Epidermal melanocyte (primary cell): ENCODE measurements around the gene ERBB4.

Experiments used
- DNase-seq: peaks from one replicate; pipeline ENCODE4 v3.0.0; 2011; ENCODE audit warnings: low spot score; ENCODE audit not compliant: insufficient read length

The ERBB4 gene

GRCh38 chr2:212088353-212088752 is 450.2 kb downstream of the ERBB4 start:
- DNase-seq: no peak

DNA sequence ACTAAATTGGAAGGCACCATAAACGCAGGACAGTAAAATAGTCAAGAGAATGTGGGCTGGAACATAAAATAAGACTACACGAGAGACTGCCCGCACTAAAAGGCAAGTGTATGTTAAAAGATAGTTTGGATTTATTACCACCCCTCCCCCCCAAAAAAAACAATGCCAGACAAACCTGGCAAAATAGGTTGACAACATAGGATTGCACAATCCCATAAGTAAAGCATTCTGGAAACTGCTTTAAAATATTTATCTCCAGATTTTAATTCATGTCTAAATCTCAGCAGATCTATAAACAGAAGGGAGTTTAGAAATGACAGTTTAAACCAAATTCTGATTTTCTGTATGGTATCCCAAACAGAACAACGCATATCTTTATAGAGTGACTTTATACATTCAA is 455.1 kb downstream of the ERBB4 start:
- DNase-seq: no peak

DNA sequence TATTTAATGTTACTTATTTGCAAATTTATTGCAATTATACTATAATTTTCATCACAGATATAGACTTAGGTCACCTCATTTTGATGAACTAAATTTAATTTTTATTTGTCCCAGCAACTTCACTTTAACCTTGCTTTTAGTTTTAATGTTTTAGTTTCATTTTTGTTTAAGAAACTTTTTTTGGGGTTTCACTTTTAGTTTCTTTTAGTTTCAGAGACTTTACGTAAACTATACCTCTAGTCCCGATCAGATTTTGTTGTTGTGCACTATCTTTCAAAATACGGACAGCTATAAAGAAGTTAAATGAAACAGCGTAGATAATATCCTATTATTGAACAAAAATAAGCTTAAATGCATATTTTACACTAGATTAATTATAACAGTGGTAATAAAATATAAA is 460.5 kb downstream of the ERBB4 start:
- no peak for DNase-seq

GRCh38 chr2:212076456-212076855 is 462.1 kb downstream of the ERBB4 start:
- no peak for DNase-seq

- DNase-seq: no peak
Measured at GRCh38 chr2:212073360-212073759, 465.2 kb downstream of the ERBB4 start.

DNA sequence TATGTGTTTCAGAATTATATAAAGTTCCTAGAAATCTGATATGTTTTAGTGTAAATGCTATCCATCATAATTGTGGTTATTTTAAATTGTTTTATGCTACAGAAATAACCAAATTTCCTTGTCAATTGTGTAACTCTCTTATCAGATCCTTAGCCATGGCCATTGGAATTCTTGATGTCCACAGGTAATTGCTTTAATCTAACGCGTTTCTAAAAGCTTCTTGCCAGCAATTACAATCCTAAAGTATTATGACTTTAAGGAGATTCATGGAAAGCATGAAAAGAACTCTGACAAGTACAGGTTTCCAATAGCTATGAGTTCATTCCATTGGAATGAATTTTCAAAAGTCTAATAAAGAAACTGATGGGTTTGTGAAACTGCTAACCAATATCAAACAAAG is 472.1 kb downstream of the ERBB4 start:
- no peak for DNase-seq

- no peak for DNase-seq
Measured at GRCh38 chr2:212064318-212064717, 474.3 kb downstream of the ERBB4 start.

DNA sequence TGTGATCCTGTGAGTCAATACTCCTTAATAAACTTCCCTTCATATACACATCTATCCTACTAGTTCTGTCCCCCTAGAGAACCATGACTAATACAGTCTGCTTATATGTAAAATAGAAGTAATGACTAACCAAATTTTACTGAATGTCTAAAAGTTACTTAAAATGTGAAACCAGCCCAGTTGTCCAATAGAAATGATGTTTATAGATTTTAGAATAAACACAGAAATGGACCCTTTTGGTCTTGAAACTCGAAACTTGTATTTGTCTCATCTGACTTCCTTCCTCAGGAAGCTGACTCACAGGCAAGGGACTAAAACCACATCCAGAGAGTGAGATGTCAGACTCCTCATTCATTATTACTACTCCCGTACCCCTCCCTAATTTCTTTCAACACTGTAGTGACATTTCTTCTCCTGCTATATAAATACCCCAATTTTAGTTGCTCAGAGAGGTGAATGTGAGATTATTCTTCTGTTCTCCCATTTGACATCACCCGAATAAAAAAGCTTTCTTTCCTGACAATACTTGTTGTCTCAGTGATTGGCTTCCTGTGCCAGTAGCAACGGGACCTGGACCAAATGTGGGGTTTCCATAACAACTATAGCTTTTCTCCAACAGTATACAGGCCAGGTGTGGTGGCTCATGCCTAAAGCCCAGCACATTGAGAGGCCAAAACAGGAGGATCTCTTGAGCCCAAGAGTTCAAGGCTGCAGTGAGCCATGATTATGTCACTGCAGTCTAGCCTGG is 486.0 kb downstream of the ERBB4 start:
- DNase-seq: no peak

GRCh38 chr2:212050871-212051270 is 487.7 kb downstream of the ERBB4 start:
- no peak for DNase-seq

DNA sequence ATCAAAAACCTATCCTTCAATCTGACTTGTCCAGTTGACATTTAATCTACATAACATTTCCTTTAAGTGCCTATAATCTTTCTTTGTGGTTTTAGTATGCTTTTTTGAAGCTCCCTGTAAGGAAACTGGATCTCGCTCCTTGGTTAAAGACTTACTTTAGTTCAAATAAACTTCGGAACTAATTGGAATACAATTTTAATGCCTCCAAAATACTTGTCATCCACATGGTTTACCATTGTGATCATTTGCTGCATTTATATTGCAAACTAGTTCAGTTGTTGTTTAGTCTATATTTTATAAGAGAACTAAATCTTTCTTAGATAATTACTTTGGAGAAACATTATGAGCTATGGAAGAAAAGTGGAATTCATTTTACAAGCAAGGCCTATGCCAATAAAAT is 496.0 kb downstream of the ERBB4 start:
- no peak for DNase-seq

DNA sequence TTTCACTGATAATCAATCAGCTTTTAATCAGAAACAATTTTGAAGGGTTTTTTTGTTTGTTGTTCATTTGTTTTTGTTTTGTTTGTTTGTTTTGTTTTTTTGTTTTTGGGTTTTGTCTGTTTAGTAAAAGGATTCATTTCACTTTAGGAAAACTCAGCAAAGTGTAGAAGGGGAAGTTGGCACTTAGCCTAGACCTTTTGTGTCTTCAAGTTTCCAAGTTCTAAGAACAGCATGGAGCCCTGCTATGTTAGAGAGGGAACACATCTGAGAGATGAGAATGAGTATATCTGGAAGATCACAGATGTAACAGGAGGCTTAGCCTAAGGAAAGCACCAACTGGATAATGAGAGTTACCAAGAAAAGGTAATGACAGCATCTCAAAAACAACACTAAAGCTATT is 501.5 kb downstream of the ERBB4 start:
- no peak for DNase-seq

GRCh38 chr2:212034841-212035585 is 503.6 kb downstream of the ERBB4 start:
- DNase-seq: no peak

GRCh38 chr2:212033888-212034287 is 504.7 kb downstream of the ERBB4 start:
- DNase-seq: no peak

GRCh38 chr2:212032536-212033219 is 505.9 kb downstream of the ERBB4 start:
- no peak for DNase-seq

GRCh38 chr2:212032032-212032431 is 506.6 kb downstream of the ERBB4 start:
- DNase-seq: no peak

GRCh38 chr2:212030709-212031108 is 507.9 kb downstream of the ERBB4 start:
- DNase-seq: no peak

DNA sequence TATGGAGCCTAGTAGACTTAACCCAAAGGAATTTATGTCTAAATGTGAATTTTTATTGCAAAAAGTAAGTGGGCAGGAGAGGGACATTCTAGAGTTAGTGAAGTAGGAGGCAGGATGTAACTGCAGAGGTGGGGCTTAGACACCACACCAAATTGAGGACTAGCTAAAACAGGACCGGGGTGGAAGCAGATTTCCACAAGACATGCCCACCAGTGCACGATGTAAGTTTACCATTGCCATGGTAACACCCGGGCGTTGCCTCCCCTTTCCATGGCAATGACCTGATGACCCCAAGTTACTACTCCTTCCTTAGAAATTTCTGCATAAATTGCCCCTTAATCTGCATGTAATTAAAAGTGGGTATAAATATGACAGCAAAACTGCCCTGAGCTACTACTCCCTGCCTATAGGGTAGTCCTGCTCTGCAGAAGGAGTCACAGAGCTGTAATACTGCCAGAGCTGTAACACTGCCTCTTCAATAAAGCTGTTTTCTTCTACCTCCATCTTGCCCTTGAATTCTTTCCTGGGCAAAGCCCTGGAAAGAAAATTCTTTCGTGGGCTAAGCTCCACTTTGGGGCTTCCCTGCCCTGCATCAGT is 509.7 kb downstream of the ERBB4 start:
- DNase-seq: no peak

GRCh38 chr2:212027681-212028628 is 510.6 kb downstream of the ERBB4 start:
- DNase-seq: no peak

DNA sequence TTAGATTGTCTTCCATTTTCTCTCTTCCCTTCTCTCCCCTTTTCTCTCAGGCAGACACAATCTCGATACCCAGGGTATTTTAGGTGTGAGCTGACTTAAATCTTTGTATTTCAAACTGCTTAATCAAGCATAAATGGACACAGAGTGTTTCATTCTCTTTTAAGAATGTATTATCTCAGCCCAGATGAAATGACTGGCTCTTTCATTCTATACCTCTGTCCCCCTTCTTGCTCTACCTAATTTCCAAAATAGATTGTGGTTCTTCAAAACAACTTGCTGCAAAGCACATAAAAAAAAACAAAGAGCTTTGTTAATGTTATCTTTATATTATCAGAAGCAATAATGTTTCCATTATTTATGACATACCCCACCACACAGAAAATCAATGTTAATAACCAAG is 514.6 kb downstream of the ERBB4 start:
- no peak for DNase-seq

DNA sequence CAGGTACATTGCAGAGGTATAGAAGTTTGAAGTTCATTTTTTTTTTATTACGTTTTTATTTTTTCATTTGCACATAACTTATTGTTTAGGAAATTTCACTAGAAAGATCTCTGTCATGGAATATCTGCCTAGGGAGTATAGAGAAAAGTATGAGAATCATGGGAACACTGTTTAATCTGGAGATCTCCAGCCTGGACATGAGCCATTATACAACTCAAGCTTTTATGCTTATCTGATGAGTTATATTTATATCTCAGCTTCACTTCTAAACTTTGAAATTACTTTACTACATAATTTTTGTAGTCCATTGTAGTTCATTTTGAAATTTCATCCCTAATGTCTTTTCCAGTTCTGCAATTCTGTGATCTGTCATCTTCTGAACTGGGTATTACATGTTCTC is 515.6 kb downstream of the ERBB4 start:
- DNase-seq: no peak

DNA sequence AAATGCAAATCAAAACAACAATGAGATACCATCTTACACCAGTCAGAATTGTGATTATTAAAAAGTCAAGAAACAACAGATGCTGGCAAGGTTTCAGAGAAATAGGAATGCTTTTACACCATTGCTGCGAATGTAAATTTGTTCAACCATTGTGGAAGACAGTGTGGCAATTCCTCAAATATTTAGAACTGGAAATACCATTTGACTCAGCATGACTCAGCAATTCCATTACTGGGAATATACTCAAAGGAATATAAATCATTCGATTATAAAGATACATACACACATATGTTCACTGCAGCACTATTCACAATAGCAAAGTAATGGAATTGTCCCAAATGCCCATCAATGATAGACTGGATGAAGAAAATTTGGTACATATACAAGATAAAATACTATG is 516.7 kb downstream of the ERBB4 start:
- no peak for DNase-seq
